HL-60/S4 treated with phorbol 12-myristate 13-acetate at 8.2 ng/mL for 4 days and 3 days (cell line): Measurements from ENCODE around the gene TEX2.
"Not testable (repeated sequence)": the region's sequence is repeated elsewhere in the genome, so short reads cannot be mapped to it uniquely, and the experiment has no call there.

Experiments used
- in situ Hi-C: fragments of 300-500 bp; cut with MboI; formaldehyde crosslinking; loops from 2 replicates; pipeline ENCODE4 v1.15.0; 2022; ENCODE audit warnings: low sequenced_read_pairs

The TEX2 gene

DNA sequence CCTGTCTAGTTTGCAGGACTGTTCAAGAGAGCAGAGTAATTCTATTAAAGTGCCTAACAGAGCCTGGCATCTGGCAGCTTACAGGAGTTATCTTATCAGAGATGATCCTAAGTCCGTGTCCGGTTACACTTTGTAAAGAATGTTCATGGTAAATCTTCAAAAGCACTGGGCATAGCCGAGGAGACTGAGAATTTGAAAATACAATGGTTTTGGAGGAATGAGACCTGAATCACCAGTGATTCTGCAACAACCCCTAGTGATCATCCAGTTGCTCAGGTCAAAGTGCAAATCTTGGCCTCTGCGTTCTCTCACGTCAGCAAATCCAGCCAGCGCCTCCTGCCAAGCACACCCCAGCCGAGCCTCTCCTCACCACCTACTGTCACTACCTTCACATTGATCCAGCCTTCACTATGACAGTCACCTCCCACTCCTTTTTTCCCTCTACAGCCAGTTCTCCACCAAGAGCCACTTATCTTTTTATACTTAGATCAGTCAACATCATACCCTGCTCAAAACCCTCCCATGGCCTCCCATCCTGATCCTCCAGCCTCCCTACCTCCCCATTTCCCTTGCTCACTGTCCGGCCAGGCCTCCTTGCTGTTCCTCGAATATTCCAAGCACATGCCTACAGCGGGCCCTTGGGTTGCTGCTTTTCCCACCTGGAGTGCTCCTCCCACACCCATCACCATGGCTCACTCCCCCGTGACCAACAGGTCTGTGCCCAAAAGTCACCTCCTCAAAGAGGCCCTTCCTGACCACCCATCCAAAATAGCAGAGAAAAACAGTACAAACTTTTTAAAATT is 75.8 kb downstream of the TEX2 start:
- in situ Hi-C loops = no loop called here

DNA sequence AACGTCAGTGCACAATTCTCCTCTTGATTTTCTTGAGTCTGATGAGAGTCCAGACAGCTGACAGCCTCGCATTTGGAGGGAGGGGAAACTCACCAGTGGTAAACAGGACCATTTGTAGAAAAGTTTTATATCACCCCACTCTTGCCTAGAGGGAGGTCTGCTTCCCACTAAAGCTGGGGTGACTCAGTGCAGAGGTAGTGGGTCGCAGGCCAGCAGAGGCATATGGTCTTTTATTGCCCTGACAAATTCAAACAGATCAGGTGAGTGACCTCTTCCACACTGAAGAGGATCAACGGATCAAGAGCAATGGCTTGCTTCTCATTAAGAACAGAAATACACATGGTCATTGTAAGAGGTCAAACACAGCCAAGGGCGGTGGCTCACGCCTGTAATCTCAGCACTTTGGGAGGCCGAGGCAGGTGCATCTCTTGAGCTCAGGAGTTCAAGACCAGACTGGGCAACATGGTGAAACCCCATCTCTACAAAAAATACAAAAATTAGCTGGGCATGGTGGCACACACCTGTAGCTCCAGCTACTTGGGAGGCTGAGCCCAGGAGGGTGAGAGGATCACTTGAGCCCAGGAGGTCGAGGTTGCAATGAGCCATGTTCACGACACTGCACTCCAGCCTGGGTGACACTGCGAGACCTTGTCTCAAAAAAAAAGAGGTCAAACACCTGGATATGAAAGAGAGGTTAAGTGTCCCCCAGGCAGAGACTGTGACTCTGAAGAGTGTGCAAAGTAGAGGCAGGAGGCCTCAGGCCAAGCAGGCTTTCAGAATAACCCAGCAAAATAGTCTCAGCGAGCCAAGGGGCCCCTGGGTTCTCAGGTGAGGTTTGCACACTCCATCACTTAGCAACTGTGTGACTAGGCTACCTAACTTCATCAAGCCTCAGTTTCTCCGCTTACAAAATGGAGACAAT is 76.6 kb downstream of the TEX2 start:
- in situ Hi-C loops = no loop called here

DNA sequence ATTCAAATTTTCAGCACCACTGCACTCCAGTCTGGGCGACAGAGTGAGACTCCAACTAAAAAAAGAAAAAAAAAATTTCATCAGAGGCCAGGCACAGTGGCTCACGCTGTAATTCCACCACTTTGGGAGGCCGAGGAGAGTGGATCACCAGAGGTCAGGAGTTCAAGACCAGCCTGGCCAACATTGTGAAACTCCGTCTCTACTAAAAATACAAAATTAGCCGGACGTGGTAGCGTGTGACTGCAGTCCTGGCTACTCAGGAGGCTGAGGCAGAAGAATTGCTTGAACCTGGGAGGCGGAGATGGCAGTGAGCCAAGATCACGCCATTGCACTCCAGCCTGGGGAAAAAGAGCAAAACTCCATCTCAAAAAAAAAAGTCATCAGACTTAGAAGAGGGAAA is 77.5 kb downstream of the TEX2 start:
- in situ Hi-C loops = not testable (repeated sequence)

DNA sequence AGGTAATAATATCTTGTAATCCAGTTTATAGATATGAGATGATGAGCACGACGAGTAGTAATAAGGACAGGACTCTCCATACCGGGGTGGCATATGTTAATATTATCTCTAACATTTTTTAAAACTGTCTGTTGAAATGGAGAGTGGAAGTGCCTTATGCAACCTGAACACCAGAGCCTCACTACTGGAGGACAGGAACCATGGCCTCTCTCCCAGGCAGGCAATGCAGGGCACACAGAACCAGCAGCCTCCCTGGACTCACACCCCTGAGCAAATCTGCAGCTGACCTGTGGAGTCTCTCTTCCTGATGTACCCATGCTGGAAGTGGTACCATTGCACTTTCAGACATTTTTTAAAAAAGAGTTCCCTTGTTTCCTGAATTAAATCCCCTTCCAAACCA is 78.0 kb downstream of the TEX2 start:
- in situ Hi-C loops = no loop called here

DNA sequence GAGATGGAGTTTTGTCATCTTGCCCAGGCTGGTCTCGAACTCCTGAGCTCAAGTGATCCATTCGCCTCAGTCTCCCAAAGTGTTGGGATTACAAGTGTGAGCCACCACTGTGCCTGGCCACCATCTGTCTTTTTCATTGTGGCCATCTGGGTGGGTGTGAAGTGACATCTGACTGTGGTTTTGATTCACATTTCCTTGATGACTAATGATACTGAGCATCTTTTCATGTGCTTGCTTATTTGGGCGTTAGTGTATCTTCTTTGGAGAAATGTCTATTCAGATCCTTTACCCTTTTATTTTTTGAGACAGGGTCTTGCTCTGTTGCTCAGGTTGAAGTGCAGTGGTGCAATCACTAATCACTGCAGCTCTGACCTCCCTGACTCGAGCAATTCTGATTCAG is 79.2 kb downstream of the TEX2 start:
- in situ Hi-C loops = no loop called here

DNA sequence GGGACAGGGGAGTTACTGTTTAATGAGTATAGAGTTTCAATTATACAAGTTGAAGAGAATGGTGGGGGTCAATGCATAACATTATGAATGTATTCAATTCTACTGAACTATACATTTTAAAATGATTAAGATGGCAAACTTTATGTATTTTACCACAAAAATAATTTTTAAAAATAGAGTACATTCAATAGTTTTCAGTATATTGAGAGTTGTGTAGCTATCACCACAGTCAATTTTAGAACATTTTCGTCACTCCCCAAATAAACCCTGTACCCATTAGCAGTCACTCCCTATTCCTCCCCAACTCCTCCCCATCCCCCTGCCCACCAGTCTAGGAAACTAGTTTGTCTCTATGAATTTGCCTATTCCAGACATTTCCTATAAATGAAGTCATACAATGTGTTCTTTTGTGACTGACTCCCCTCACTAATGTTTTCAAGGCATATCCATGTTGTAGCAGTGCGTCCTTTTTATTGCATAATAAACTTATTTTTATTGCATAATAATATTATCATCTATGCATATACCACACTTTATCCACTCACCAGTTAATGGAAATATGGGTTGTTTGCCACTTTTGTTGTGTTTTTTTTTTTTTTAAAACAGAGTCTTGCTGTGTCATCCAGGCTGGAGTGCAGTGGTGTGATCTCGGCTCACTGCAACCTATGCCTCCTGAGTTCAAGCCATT is 80.6 kb downstream of the TEX2 start:
- in situ Hi-C loops = no loop called here

DNA sequence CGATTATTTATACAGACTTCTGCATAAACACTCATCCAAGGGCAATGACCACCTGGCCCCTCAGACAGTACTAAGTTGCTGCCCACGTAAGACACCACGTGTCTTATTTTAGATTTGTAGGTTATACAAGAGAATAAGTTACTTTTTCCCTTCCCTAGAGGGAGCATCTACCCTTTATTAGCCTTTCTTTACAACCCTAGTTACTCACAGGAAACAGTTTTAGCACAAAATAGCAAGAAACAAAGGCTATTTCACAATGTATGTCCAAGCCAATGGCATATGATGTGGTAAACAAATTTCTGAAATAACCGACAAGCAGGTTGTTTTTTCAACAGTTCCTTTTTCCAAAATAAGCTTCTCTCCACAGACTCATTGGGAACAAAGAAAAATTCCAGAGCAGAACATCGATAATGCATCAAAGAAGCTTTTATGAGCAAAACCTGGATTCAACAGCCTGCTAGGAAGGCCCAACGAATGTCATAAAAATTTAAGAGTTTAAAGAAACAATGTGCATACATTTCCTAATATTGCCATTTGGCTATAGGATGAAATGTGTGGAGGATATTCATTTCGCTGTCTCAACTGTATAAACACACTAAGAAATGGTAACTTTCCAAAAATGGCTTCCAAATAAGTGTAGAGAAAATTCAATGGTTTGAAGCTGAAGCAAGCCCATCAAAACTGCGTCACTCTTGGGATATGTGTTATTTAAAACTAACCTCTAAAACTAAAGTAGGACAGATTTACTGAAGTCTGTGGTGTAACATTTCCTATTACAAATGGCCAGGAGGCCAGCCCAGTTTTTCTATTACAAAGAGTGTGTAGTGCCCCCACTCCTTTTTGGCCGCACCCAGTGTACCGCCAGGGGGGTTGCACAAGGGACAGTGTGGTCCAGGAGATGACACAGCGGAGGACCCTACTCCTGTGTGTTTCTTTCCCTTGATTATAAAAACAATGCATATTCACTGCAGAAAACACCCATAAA is 82.7 kb downstream of the TEX2 start:
- in situ Hi-C loops = no loop called here

DNA sequence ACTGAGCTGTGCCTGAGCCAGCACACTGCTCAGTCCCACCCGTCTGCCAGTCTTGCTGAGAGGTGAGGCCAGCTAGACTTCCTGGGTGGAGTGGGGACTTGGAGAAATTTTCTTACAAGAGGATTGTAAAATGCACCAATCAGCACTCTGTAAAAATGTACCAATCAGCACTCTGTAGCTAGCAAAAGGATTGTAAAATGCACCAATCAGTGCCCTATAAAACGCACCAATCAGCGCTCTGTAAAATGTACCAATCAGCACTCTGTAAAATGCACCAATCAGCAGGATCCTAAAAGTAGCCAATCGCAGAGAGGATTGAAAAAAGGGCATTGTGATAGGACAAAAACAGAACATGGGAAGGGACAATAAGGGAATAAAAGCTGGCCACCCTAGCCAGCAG is 84.0 kb downstream of the TEX2 start:
- in situ Hi-C loops = not testable (repeated sequence)

DNA sequence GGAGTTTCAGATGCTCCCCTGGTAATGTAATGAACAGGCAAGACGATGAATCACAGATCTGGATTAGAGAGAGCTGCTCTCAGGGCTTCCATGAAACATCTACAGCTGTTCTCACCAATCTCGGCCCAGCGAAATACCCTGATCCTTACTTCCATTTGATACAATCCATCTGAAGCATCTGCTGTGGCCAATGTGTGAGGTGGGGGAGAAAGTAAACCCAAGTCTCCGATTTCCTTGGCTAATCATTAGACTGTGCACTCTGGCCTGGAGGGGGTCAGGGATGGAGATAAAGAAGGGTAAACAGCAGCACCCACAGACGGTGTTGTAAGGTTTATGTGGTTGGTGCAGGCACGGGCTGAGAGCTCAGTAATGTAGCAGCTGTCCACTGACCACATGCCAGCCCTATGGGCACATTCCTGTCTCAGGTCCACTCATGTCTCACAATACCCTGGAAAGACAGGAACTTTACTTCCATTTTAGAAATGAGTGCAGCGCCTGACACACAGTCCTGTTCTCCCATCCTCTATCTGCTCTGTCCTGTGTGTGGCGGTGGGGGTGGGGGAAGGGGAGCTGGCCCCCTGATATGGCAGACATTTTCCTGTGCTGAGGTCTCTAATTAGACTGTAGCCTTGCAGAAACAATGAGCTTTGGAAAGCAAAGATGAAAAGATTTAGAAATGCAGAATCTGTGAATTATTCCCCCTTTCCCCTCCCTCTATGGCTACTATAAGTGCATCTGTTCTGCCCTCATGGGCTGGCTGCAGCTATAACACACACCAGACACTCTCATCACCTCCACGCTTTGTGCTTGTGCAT is 84.8 kb downstream of the TEX2 start:
- in situ Hi-C loops = no loop called here

DNA sequence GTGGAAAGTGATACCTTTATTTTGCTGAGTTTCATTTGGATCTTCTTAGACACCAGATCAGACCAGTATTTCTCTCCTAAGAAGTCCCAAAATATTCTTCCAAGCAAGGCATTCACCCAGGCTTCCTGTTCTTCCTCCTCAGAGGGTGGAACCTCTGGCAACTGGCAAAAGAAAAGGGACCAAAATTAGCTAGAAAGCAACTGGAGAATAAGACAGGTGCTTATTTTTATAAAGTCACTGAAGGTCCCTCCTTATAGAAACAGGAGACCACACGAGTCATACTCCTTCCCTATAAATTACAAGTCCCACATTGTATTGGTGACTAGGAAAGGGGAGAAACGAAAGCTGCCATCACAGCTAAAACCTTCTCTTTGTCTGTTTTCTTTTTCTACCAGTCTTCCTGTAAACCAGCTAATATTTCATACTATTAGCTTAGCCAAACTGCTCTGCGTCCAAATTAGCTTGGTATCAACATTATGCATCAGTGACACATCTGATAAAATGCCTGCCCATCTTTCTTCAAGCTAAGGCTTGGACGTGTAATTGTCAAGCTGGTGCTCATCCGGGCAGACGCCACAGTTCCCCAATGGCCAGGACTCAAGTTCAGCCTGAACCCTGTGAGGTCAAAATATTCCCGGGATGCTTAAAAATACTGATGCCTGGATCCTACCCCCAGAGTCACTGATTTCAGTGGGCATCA is 85.6 kb downstream of the TEX2 start:
- in situ Hi-C loops = no loop called here

DNA sequence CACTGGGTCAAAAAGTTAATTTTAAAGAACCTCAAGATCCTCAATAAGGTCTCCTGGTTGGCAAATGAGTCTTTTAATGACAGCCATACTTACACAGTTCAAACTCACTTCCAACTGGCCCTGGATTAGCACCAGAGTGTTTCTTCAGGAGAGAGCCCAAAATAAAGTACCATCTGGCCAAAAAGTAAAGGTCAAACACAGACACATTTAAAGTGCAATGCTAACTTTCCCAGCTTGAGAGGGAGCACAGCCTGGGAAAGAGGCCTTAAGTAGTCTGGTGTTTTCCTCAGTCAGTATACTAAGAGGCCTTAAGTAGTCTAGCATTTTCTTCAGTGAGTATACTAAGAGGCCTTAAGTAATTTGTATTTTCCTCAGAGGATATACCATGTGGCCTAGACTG is 86.5 kb downstream of the TEX2 start:
- in situ Hi-C loops = no loop called here

DNA sequence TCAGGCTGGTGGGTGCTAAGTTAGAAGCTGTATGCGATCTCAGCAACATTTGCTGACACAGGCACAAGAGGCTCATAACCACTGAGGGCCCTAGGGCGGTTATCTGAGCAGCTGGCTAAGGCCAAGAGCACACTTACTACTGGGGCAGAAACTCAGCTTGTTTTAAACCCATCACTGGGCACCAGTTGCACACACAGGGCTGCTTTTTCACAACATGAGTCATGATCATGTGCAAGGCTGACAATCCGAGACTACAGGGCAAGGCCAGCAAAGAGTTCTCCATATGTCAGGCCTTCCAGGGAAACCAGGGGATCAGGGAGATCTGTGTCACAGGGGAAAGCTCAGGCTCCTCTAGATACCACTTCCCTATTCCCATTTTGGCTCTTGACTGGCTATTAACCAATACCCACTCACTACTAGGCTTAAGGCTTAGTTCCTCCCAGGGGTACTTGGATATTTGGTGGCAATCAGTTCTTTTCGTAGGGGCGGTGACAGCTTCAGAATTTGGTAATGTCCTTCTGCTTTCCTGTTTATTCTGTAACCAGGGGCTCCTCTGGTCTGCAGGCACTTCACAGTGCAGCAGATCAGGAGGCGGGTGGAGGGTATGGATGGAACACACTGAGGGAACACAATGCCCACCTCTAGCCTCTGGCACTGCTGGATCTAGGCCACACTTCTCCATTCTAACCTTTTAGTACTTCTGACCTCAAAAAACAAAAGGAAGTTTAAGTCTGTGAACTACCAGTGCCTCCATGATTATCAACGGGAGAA is 88.2 kb downstream of the TEX2 start:
- in situ Hi-C loops = no loop called here

DNA sequence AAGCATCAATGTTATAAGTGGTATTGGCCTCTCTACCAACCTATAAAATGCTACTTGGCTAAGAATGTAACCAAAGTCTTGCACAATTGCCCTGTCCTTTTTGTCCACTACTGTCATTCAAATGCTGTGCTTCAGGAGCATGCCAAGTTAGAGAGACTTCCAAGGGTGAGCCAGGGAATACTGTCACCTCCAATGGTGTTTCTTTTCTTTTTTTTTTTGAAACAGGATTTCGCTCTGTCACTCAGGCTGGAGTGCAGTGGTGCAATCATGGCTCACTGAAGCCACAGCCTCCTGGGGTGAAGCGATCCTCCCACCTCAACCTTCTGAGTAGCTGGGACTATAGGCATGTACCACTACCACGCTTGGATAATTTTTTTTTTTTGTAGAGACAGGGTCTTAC is 89.4 kb downstream of the TEX2 start:
- in situ Hi-C loops = no loop called here

DNA sequence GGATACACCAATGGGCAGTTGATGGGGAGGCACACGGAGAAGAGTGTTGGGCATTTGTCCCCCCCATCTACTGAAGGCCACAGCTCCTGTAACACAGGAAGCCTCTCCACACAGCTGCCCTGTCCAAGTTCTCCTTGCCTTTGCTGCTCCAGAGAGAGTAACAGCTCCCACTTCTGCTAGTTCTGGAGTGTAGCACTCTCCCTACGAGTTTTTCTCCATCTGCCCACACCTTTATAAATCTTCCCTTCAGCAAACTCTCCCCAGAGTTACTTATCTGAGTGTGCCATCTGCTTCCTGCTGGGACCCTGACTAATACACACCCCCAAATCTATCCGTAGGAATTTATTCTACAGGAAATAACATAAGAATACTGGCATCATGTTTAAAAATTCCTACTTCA is 90.5 kb downstream of the TEX2 start:
- in situ Hi-C loops = no loop called here

DNA sequence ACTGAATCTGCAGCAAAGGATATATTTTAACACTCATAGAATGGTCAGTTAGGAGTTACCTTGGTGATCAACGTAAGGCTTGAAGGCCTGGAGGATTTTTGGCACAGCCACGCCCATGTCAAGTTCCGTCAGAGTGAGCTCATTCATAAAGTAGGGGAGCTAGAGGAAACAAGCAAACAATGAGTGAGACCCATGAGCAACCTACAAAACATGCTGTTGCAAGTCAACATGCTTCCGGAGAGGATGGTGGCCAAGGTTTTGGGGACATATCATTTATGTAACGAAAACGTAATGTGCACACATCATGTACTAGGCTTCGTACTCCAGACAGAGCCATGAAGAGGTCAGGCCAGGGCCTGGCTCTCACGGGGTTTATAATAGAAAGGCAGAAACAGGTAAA is 92.0 kb downstream of the TEX2 start:
- in situ Hi-C loops = no loop called here

DNA sequence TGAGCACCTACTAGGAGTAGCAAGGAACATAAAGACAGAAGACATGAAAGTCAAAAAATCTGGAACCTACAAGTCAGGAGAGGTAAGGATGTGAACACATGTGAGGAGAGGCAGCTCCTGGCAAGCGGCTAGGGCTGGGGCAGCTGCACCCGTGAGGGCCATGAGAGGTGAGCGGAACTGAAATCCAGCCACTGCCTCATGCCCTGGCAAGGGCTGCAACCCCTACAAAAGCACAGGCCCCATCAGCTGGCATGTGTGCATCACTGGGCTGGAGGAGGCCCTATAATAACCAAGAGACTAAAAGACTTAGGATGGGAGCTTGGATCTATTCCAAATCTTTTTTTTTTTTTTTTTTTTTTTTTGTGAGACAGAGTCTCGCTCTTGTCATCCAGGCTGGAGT is 92.8 kb downstream of the TEX2 start:
- in situ Hi-C loops = no loop called here

DNA sequence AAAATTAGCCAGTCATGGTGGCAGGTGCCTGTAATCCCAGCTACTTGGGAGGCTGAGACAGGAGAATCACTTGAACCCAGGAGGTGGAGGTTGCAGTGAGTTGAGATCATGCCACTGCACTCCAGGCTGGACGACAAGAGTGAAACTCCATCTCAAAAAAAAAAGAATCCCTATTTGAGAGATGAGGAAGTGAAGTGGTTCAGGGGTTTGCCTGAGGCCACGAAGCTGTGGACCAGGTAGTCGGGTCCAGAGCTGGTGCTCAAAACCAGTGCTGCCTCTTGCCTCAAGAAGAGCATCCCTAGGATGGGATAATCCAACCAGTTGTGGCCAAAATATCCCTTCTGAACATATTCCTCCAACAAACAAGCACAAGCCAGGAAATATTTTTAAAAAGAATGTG is 95.4 kb downstream of the TEX2 start:
- in situ Hi-C loops = not testable (repeated sequence)

DNA sequence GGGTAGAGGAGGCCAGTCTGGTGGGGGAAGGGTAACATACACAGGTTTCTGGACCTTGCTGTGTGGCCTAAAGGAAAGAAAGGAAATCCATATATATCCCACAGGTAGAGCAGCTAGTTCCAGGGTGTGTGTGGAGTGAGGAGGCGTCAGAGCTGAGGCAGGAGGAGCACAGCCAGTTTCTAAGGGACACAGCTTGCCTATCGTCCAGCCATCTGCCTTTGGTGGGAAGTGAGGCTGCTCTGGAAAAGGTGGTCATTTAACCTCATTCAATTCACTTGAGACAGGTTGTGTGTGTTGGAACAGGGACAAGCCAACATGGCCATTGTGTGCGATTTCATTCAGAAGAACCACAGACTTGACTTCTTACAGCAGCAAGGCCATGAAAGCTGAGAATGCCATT is 96.2 kb downstream of the TEX2 start:
- in situ Hi-C loops = no loop called here
